ENCODE results near the gene SMTNL2.
"Not testable (repeated sequence)": the region's sequence is repeated elsewhere in the genome, so short reads cannot be mapped to it uniquely, and the experiment has no call there.

The SMTNL2 gene

DNA sequence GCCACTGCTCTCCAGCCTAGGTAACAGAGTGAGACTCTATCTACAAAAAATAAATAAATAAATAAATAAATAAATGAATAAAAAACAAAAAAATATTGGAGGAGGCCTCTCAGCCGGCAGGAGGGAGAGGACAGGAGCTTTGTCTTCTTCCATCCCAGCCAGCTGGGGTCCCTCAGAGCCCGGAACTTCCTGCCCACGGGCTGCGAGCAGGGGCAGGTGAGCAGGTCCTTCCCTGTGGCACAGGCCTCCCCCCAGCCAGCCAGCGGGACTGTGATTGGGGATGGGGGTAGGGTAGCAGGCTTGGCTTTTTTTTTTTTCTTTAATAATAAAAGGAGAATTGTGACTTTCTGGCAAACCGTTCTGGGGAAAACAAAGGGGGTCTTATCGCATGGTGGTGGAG, 10.1 kb downstream of the SMTNL2 start:
- CTCF ChIA-PET = interaction anchor here (2.6 kb wide), 1 partner anchor 28 kb away, joined by 20 read pairs; no protein-coding TSS in a partner anchor
- no peak for TF ChIP-seq CTCF (IDR thresholded peaks at IDR 0.05; ENCODE audit: insufficient read depth, low read length, missing control alignments)
- no peak overlapping the region for H3K4me3 ChIP-seq (ENCODE audit: low read depth, low read length)
- DNase-seq (ENCODE audit: low read depth, low spot score) = no peak
- POLR2A ChIA-PET = no interaction called here

DNA sequence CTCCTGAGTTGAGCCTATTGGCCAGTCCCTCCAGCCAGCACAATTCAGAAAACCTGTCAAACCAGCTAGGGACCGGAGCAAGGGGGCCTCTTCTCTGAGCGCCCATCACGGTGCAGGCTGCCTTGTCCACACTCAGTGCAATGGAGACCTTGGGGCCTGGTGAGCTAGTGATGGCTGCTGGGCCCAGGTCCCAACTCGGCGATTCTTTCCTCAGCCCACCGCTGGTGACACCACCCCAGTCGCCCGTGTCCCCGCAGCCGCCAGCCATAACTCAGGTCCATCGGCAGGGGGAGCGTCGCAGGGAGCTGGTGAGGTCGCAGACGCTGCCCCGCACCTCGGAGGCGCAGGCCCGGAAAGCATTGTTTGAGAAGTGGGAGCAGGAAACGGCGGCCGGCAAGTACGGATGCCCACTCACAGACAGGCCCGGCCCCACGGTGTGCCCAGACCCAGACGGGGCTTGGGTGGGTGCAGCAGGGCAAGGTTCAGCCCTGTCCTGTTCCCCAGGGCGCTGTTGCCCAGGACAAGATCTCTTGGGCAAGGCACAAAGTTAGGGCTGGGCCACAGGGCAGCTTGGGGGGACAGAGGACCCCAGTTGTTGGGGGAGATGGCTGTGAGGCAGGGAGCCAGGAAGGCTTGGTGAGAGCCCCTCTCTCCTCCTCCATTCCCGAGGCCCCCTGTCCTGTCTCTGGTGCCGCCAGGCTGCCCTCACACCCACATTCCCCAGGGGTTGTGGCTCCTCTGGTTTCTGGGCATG, 10.8 kb downstream of the SMTNL2 start:
- CTCF ChIA-PET = interaction anchor here (0.7 to 2.6 kb wide), 4 partner anchors 9 to 77 kb away, joined by 3 to 20 read pairs (median 3); no protein-coding TSS in a partner anchor
- POLR2A ChIA-PET = no interaction called here
- no peak overlapping the region for H3K4me3 ChIP-seq (ENCODE audit: low read depth, low read length)
- peak; percentile 39 for TF ChIP-seq CTCF (IDR thresholded peaks at IDR 0.05; ENCODE audit: insufficient read depth, low read length, missing control alignments)
- no peak for DNase-seq (ENCODE audit: low read depth, low spot score)

DNA sequence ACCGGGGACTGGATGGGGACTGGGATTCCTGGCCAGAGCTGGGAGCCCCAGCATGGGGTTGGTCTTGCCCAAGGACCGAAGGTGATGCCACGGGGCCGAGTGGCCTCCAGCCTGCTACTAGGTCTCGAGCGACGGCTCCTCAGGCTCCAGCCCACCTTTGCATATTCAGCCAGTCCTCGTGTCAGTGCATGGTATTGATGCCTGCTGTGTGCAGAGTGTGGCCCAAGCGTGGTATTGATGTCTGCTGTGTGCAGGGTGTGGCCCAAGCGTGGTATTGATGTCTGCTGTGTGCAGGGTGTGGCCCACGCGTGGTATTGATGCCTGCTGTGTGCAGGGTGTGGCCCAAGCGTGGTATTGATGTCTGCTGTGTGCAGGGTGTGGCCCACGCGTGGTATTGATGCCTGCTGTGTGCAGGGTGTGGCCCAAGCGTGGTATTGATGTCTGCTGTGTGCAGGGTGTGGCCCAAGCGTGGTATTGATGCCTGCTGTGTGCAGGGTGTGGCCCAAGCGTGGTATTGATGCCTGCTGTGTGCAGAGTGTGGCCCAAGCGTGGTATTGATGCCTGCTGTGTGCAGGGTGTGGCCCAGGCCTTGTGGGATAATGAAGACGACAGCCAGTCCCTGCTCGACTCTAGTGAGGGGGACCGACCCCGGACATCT, 11.5 kb downstream of the SMTNL2 start:
- CTCF ChIA-PET = interaction anchor here (0.7 to 2.6 kb wide), 6 partner anchors 8 to 77 kb away, joined by 3 to 20 read pairs (median 3); no protein-coding TSS in a partner anchor
- H3K4me3 ChIP-seq (ENCODE audit: low read depth, low read length); DNase-seq (ENCODE audit: low read depth, low spot score); POLR2A ChIA-PET: not testable (repeated sequence)

- H3K4me3 ChIP-seq (ENCODE audit: low read depth, low read length) = no peak overlapping the region
- no peak for TF ChIP-seq CTCF (IDR thresholded peaks at IDR 0.05; ENCODE audit: insufficient read depth, low read length, missing control alignments)
- ChIA-PET CTCF (interaction anchor here (0.7 to 2.8 kb wide), 5 partner anchors 9 to 34 kb away, joined by 3 to 17 read pairs (median 4); no protein-coding TSS in a partner anchor), POLR2A (no interaction called here)
- no peak for DNase-seq (ENCODE audit: low read depth, low spot score)
These were observed 12.5 kb downstream of the SMTNL2 start for GRCh38 chr17:4596636-4597380.

DNA sequence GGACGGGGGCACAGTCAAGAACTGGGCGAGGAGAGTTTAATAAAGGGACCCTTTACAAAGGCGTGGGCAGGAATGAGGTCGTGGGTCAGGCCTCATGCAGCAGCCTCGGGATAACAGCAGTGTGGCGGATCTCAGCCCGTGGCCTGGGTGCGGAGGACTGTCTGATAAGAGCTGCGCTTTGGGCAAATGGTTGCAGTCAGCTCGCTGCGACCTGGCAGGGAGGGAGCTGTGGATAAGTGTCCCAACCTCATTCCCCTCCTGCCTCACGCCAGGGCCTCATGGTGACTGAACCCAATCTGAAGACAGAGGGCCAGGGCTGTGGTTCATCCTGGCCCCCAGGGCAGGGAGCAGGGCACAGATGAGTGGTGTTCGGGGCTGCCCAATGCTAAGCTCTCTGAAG, 13.6 kb downstream of the SMTNL2 start:
- ChIA-PET CTCF (interaction anchor here (1.8 to 2.8 kb wide), 2 partner anchors 10 to 31 kb away, joined by 7 to 17 read pairs; no protein-coding TSS in a partner anchor), POLR2A (no interaction called here)
- no peak for TF ChIP-seq CTCF (IDR thresholded peaks at IDR 0.05; ENCODE audit: insufficient read depth, low read length, missing control alignments)
- H3K4me3 ChIP-seq (ENCODE audit: low read depth, low read length) = no peak overlapping the region
- no peak for DNase-seq (ENCODE audit: low read depth, low spot score)

DNA sequence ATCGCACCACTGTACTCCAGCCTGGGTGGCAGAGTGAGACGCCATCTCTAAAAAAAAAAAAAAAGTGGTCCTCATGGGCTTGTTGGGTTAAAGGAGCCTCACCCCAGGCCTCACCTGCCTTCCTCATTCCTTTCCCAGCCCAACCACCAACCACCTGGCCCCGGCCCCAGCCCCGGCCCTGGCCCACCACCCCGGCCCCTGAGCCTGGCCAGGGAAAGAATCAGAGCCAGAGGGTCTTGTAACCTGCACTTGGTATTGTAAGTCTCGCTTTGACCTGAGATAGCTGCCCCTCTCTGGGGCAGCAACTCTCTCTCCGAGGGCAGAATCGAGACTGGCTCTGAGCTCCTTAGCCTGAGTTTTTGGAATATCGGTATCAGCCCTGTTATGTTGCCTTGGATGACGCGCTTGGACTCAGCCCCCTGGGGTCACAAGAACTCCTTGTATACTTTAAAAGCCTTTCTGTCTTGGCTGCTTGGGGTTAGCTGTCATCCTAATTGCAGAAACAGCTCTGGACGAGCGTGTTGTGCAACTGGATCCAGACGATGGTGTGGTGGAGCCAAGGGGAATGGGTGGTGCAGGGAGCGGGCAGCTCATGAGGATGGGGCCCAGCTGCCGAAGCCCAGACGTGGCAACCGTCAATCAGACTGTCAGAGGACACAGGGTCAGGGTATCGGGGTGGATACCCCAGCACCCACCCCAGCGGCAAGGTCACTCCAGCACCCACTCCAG, 14.6 kb downstream of the SMTNL2 start:
- DNase-seq (ENCODE audit: low read depth, low spot score) = no peak
- no peak for TF ChIP-seq CTCF (IDR thresholded peaks at IDR 0.05; ENCODE audit: insufficient read depth, low read length, missing control alignments)
- CTCF ChIA-PET = interaction anchor here (1.6 to 2.8 kb wide), 2 partner anchors 26 to 32 kb away, joined by 5 to 17 read pairs; no protein-coding TSS in a partner anchor
- no peak overlapping the region for H3K4me3 ChIP-seq (ENCODE audit: low read depth, low read length)
- POLR2A ChIA-PET = no interaction called here

Data from AG04449 (cell line).